CD4-positive, CD25-positive, alpha-beta regulatory T cell (primary cell): ENCODE results near the gene CALB2. TPM values are rescaled to one million over a fixed set of nuclear protein-coding genes. Genes with fewer than 3 reads are reported as not detected.
A peak's percentile ranks its signal among the peaks of the same experiment; 100 is the strongest.

ENCODE experiments used
- ATAC-seq, 2 donors: fragments of 150-1000 bp; cut with Tn5 transposase; one replicate each; pipeline ENCODE4 v1.10.0; 2021; ENCODE audit warnings: low read depth in 2 of 2, moderate number of reproducible peaks in 2 of 2, moderate library complexity in 1 of 2
- DNase-seq, 3 donors: peaks; one replicate each; pipeline versions ENCODE4 v3.0.0 to v3.0.0-alpha.2; 2012 to 2022; ENCODE audit warnings: mixed read lengths in 1 of 3
- H3K27ac ChIP-seq: one replicate; pipeline ENCODE4 v1.7.0; 2013; ENCODE audit warnings: mild to moderate bottlenecking, low read length; ENCODE audit not compliant: insufficient read depth, poor library complexity, severe bottlenecking
- H3K27me3 ChIP-seq: one replicate; pipeline ENCODE4 v1.7.0; 2013; ENCODE audit warnings: low read length; ENCODE audit not compliant: control insufficient read depth, insufficient read depth
- H3K36me3 ChIP-seq: one replicate; pipeline ENCODE4 v1.7.0; 2013; ENCODE audit warnings: mild to moderate bottlenecking, low read length, moderate library complexity; ENCODE audit not compliant: control insufficient read depth, insufficient read depth
- H3K4me1 ChIP-seq: 2 replicates; pipeline ENCODE4 v1.7.0; 2013; ENCODE audit warnings: mild to moderate bottlenecking, low read length; ENCODE audit not compliant: insufficient read depth, control insufficient read depth, poor library complexity, severe bottlenecking
- H3K4me3 ChIP-seq: one replicate; pipeline ENCODE4 v1.7.0; 2013; ENCODE audit warnings: low read depth, mild to moderate bottlenecking, low read length, moderate library complexity
- H3K9me3 ChIP-seq, 2 experiments: 1 replicate in 1 of 2; 2 replicates in 1 of 2; pipeline ENCODE4 v1.7.0; 2013; ENCODE audit warnings: low read length in 2 of 2, mild to moderate bottlenecking in 1 of 2, moderate library complexity in 1 of 2; ENCODE audit not compliant: control insufficient read depth in 2 of 2
- H3K27ac Mint-ChIP-seq, 3 donors: one replicate each; pipeline ENCODE4 v1.8.0; 2020 to 2022; ENCODE audit warnings: mild to moderate bottlenecking in 3 of 3, mixed read lengths in 3 of 3, moderate library complexity in 2 of 3
- H3K27me3 Mint-ChIP-seq: one replicate; pipeline ENCODE4 v1.8.0; 2022; ENCODE audit warnings: mild to moderate bottlenecking, mixed read lengths
- H3K36me3 Mint-ChIP-seq: one replicate; pipeline ENCODE4 v1.8.0; 2020; ENCODE audit warnings: mixed read lengths
- H3K4me1 Mint-ChIP-seq, 4 donors: one replicate each; pipeline ENCODE4 v1.8.0; 2020 to 2022; ENCODE audit warnings: mixed read lengths in 4 of 4, mild to moderate bottlenecking in 1 of 4
- H3K4me3 Mint-ChIP-seq, 4 donors: one replicate each; pipeline ENCODE4 v1.8.0; 2020 to 2022; ENCODE audit warnings: mild to moderate bottlenecking in 4 of 4, mixed read lengths in 4 of 4, moderate library complexity in 3 of 4
- H3K9me3 Mint-ChIP-seq, 7 donors: one replicate each; pipeline ENCODE4 v1.8.0; 2020 to 2022; ENCODE audit warnings: mixed read lengths in 7 of 7, mild to moderate bottlenecking in 3 of 7, moderate library complexity in 2 of 7
- polyA plus RNA-seq, 4 donors: library from polyadenylated mRNA; unstranded; fragments of 300-500 nt; fragmentation: Illumina TruSeq; gene quantifications; one replicate each; pipeline ENCODE4 v1.2.3, GENCODE V29; 2021
- total RNA-seq: library from RNA; stranded (reverse); gene quantifications from one replicate; pipeline ENCODE4 v1.2.3, GENCODE V29; 2022

Gene CALB2
- total and polyA plus RNA-seq, 5 donors from 2014 or later, result not detected

DNA sequence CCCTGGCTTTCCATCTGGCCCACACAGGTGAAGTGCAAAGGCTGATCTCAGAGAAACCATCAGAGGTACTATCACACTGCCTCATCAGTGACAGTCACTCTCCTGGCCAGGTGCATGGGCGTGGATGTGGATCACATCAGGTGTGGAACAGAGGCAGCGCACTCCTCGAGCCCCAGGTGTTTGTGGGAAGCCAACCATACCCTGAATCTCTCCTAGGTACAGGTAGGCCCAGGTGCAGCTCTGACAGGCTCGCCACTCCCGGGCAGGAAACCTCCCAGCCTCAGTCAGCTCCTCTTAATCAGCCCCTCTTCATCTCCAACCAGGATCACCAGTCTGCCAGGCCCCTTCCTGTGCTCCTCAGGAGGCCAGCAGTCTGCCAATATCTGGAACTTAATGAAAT, 51.6 kb downstream of the CALB2 start:
- Mint-ChIP-seq H3K4me3 (no peak overlapping the region), H3K4me1 (peaks cover 0 to 15% (median 7%) of the 10 kb centered on the region in 4 donors), H3K27ac (peak overlapping the region in 1 of 3 donors; percentile 52), H3K9me3 (peaks cover 0 to 3% (median 0%) of the 10 kb centered on the region in 7 donors), H3K27me3 (peaks cover 12% of the 10 kb centered on the region), H3K36me3 (no peaks in the 10 kb centered on the region)
- H3K27ac ChIP-seq, result no peak overlapping the region
- ATAC-seq (no peak), DNase-seq (no peak)
- no peaks in the 10 kb centered on the region for H3K36me3 ChIP-seq
- no peaks in the 10 kb centered on the region for H3K9me3 ChIP-seq
- H3K27me3 ChIP-seq, result peaks cover 2% of the 10 kb centered on the region
- H3K4me3 ChIP-seq, result no peak overlapping the region
- H3K4me1 ChIP-seq, result peaks cover 4% of the 10 kb centered on the region

DNA sequence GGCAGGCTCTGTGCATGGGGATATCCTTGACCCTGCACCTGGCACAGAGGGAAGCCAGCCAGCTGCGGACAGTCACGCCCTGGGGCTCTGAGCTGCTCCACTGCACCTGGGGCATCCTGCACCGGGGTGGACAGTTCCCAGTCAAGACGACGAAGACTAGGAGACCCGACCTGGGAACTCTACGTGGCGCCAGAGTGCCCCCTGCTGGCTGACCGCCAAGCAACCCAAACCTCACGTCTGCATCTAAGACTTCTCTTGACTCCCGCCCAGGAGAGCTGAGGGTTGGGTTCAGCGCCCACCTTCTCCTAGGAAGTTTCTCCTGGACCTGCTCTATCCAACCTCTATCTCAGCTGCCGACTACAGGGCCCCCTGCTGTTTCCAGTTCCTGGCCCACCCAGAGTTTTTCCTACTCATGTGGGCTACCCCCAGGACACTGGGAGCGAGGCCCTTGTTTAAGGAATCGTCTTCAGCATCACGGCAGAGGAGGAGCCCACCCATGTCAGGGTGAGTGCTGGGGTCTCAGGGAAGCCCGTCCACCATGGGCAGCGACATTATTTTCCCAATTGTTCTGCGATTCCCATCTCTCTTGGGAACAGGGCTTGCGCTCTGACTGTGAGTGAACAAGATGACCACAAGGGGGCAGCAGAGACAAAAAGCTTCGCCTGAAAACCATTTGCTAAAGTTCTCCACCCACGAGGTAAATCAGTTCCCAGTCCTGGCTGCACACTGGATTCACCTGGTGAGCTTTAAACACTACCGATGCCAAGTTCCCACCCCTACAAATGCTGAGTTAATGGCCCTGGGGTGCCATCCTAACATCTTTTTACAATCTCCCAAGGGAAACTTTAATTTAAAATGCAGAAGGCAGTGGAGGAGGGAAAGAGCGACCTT, 54.0 kb downstream of the CALB2 start:
- Histone ChIP-seq H3K27me3 (peaks cover 2% of the 10 kb centered on the region), H3K9me3 (no peaks in the 10 kb centered on the region), H3K4me3 (no peak overlapping the region), H3K36me3 (no peaks in the 10 kb centered on the region), H3K27ac (no peak overlapping the region), H3K4me1 (peaks cover 4% of the 10 kb centered on the region)
- H3K4me3 Mint-ChIP-seq, result no peak overlapping the region
- peak in 1 of 2 donors; percentile 37 for ATAC-seq
- peaks cover 0 to 3% (median 0%) of the 10 kb centered on the region in 7 donors for H3K9me3 Mint-ChIP-seq
- H3K36me3 Mint-ChIP-seq, result no peaks in the 10 kb centered on the region
- H3K27me3 Mint-ChIP-seq, result peaks cover 21% of the 10 kb centered on the region
- H3K4me1 Mint-ChIP-seq, result peaks cover 0 to 8% (median 5%) of the 10 kb centered on the region in 4 donors
- no peak overlapping the region for H3K27ac Mint-ChIP-seq
- peak; percentile 49 to 66 (median 54) for DNase-seq

DNA sequence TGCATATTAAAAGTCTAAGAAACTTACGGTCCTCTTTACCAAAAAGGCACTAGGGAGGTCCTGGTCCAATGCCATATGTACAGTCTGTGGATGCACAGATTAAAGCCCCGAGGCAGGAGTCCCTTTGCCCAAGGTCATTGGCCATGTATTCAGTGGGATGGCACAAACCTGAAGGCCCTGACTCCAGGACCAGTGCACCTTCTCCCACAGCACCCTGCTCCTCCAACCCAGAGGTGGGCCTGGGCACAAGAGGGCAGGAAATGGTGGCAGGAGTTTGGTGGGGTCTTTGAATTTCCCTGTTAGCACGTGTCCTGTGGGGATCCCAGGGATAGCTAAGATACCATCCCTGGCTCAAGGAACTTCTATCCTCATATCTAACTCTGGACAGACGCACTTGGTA, 54.8 kb downstream of the CALB2 start:
- Histone ChIP-seq H3K27me3 (peaks cover 2% of the 10 kb centered on the region), H3K9me3 (no peaks in the 10 kb centered on the region), H3K27ac (no peak overlapping the region), H3K4me3 (no peak overlapping the region), H3K4me1 (no peaks in the 10 kb centered on the region), H3K36me3 (no peaks in the 10 kb centered on the region)
- peaks cover 0 to 3% (median 0%) of the 10 kb centered on the region in 7 donors for H3K9me3 Mint-ChIP-seq
- no peaks in the 10 kb centered on the region for H3K36me3 Mint-ChIP-seq
- H3K27me3 Mint-ChIP-seq, result peaks cover 21% of the 10 kb centered on the region
- H3K4me3 Mint-ChIP-seq, result no peak overlapping the region
- no peak overlapping the region for H3K27ac Mint-ChIP-seq
- DNase-seq, result no peak
- no peak for ATAC-seq
- H3K4me1 Mint-ChIP-seq, result peaks cover 0 to 4% (median 0%) of the 10 kb centered on the region in 4 donors

DNA sequence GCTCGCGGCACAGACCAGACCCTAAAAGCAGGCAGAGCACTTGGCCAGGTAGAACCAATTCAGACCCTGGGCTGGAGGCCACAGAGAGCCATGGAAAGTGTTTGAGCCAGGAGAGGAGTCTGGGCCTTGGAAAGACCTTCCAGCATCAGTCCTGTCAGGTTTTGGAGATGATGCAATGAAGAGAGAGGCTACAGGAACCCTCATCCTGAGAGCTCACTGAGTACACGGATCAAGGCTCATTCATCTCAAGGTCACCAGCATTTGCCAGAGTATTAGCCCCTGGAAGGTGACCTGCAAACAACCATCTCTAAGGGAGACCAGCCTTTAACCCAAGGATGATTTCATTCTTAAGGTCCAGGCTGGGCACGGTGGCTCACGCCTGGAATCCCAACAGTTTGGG, 55.5 kb downstream of the CALB2 start:
- Mint-ChIP-seq H3K27me3 (peaks cover 21% of the 10 kb centered on the region), H3K9me3 (peaks cover 0 to 3% (median 0%) of the 10 kb centered on the region in 7 donors), H3K27ac (no peak overlapping the region), H3K4me3 (no peak overlapping the region), H3K36me3 (no peaks in the 10 kb centered on the region), H3K4me1 (peaks cover 0 to 4% (median 0%) of the 10 kb centered on the region in 4 donors)
- ATAC-seq (no peak), DNase-seq (no peak)
- H3K4me3 ChIP-seq, result no peak overlapping the region
- no peaks in the 10 kb centered on the region for H3K36me3 ChIP-seq
- no peak overlapping the region for H3K27ac ChIP-seq
- no peaks in the 10 kb centered on the region for H3K27me3 ChIP-seq
- H3K9me3 ChIP-seq, result no peaks in the 10 kb centered on the region
- H3K4me1 ChIP-seq, result no peaks in the 10 kb centered on the region

DNA sequence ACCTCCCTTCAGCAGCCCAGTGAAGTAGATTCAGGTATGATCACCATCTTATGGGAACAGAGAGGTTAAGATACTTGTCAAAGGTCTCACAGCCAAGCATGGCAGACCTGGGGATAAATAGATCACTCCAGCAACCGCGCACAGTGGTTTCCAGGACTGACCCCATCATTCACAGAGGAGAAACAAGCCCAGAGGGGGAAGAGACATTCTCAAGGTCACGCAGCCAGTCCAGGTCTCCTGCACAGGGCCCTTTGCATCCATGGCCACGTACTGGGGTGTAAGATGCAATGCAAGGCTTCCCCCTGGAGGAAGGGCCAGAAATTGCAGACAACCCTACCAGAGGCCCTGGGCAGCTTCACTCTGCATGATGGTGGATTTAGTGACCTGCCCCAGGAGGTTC, 63.4 kb downstream of the CALB2 start:
- peaks cover 0 to 16% (median 5%) of the 10 kb centered on the region in 4 donors for H3K4me1 Mint-ChIP-seq
- H3K36me3 Mint-ChIP-seq, result no peaks in the 10 kb centered on the region
- no peak overlapping the region for H3K4me3 Mint-ChIP-seq
- Histone ChIP-seq H3K4me1 (no peaks in the 10 kb centered on the region), H3K27me3 (peaks cover 5% of the 10 kb centered on the region), H3K4me3 (no peak overlapping the region), H3K36me3 (no peaks in the 10 kb centered on the region), H3K27ac (no peak overlapping the region), H3K9me3 (no peaks in the 10 kb centered on the region)
- H3K9me3 Mint-ChIP-seq, result peaks cover 0 to 6% (median 0%) of the 10 kb centered on the region in 7 donors
- ATAC-seq, result no peak
- H3K27ac Mint-ChIP-seq, result no peak overlapping the region
- DNase-seq, result peak in 1 of 3 donors; percentile 39
- peaks cover 26% of the 10 kb centered on the region for H3K27me3 Mint-ChIP-seq

DNA sequence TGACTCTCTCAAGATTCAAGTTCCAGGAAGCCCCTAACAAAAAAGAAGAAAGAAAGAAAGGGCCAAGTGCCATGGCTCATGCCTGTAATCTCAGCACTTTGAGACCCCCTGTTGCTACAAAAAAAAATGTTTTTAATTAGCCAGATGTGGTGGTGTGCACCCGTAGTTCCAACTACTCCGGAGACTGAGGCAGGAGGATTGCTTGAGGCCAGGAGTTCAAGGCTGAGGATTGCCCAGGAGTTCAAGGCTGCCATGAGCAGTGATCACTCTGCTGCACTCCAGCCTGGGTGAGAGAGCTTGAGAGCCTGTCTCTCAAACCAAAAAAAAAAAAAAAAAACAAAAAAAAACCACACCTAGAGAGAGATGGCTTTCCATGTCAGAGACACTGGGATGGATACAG, 64.5 kb downstream of the CALB2 start:
- H3K27me3 Mint-ChIP-seq, result peaks cover 31% of the 10 kb centered on the region
- Histone ChIP-seq H3K27me3 (peaks cover 8% of the 10 kb centered on the region), H3K4me3 (no peak overlapping the region), H3K36me3 (no peaks in the 10 kb centered on the region), H3K9me3 (no peaks in the 10 kb centered on the region), H3K4me1 (no peaks in the 10 kb centered on the region), H3K27ac (no peak overlapping the region)
- peaks cover 0 to 19% (median 5%) of the 10 kb centered on the region in 4 donors for H3K4me1 Mint-ChIP-seq
- no peaks in the 10 kb centered on the region for H3K36me3 Mint-ChIP-seq
- no peak overlapping the region for H3K27ac Mint-ChIP-seq
- ATAC-seq, result no peak
- H3K4me3 Mint-ChIP-seq, result peak overlapping the region in 1 of 4 donors; percentile 26
- peaks cover 0 to 6% (median 0%) of the 10 kb centered on the region in 7 donors for H3K9me3 Mint-ChIP-seq
- no peak for DNase-seq

DNA sequence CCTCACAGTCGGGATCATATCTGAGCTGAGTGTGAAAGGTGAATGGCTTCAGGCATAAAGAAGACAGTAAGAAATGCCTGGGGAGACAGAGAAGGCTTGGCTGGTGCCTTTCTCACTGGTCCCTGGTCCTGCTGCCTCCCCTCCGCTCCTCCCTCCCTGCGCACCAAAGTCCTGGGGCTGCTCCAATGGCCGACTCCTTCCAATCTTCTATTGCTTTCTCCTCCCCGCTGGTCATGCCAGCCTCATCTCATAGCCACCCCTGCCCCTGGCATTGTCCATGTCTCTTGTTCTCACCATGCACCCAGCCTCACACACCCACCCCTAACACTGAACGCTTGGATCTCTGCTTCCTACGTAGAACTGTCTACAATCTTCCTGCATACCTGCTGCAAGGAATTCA, 65.3 kb downstream of the CALB2 start:
- Mint-ChIP-seq H3K27ac (peak overlapping the region in 1 of 3 donors; percentile 82), H3K9me3 (peaks cover 0 to 6% (median 0%) of the 10 kb centered on the region in 7 donors), H3K4me3 (no peak overlapping the region), H3K4me1 (peaks cover 0 to 19% (median 5%) of the 10 kb centered on the region in 4 donors), H3K36me3 (no peaks in the 10 kb centered on the region), H3K27me3 (peaks cover 40% of the 10 kb centered on the region)
- no peaks in the 10 kb centered on the region for H3K9me3 ChIP-seq
- no peaks in the 10 kb centered on the region for H3K36me3 ChIP-seq
- ATAC-seq (no peak), DNase-seq (no peak)
- no peaks in the 10 kb centered on the region for H3K4me1 ChIP-seq
- no peak overlapping the region for H3K4me3 ChIP-seq
- no peak overlapping the region for H3K27ac ChIP-seq
- H3K27me3 ChIP-seq, result peaks cover 8% of the 10 kb centered on the region
